Stimulated activated CD4-positive, alpha-beta T cell treated with anti-CD3 and anti-CD28 coated beads, Interleukin-1b, Interleukin-23, amount 100 ng/mL, for 48 hours (primary cell): Measurements from ENCODE around the gene FHAD1.
A peak's percentile ranks its signal among the peaks of the same experiment; 100 is the strongest.

Experiments
- DNase-seq: peaks from one replicate; pipeline ENCODE4 v3.0.0-alpha.2; 2020

Gene FHAD1

DNA sequence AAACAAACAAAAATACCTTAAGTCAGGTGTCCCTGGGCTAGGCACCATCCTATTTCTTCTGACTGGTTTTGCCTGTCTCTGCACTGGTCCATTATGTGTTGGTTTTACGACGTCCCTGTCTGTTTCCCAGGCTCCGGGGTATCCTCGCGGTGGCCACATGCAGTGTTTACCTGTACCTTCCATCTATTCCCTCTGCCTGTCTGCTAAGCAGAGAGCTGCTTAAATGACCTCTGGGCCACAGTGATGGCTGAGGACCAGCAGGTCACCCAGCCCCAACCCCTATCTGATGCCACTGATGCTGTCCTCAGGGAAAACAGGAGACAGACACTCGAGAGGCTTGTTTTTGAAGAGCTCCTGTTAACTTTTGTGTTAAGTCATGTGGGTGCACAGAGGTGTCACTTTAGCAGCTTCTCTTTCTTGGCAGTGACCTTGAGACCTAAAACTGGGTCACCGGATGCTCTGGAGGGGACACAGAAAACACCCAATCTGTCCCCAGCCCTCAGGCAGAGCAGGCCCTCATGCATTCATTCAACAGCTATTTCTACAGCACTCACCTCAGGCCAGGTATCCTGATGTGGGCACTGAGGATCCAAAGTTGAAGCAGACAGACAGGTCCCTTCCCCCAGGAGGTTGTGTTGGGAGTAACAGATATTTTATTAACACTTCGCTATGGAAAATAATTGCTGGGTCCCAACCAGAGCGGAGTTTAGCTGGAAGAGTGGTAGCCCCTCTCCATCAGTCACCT, 158.3 kb downstream of the FHAD1 start:
- DNase-seq, result no peak

DNA sequence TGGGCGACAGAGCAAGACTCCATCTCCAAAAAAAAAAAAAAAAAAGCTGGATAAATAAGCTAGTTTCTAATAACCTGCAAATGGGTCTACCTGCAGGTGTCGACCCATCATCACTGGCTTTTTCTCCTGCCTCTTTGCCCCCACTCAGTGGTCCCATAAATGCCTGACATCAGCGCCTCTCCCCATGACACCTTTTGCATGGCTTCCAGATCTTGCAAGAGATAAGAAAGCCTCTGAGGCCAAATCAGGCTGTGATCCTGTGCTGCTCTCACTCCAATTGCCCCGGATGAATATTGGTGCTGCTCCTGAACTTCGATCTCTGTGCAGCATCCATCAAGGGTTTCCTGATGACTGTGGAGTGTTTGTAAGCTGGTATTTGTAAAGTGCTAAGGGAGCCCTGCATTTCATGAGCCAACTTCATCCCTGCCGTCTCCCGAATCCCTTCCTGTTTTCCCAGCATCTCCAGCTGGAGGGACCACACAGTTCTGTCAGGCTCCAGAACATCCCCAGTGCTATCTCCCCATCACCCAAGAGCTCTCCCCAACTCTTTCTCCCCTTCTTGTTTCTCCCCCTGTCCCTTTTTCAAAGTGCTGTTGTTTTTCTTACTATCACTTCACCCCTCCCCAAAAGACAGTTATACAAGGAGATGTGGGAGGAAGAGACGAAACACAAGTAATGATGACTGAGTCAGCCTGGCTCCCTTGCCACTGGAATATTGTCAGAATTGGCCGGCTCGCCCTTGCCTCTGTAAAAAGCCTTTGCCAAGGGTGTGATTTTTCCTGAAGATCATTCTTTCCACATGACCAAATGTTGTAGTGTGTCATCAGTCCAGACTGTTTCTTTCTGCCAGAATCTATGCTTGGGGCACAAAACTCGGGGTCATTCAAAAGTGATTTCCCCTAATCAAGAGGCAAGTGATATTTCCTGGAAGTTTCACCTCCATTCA, 159.9 kb downstream of the FHAD1 start:
- DNase-seq, result no peak

DNA sequence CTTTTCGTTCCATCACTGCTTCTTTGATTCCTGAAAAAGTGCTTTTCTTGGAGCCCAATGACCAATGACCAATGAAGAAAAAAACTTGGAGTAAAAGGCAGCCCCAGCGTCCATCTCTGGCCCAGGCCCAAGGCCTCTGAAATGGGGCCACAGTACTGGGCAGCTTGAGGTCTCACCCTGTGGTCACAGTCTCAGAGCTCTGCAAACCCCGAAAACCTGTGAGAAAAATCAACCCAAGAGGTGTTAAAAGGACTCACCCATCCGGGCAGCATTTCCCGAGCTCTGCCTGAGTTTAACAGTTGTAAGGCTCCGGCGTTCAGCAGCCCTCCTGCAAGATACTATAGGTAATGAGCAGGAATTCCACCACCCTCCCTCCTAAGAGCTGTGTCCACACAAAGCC, 160.6 kb downstream of the FHAD1 start:
- no peak for DNase-seq

DNA sequence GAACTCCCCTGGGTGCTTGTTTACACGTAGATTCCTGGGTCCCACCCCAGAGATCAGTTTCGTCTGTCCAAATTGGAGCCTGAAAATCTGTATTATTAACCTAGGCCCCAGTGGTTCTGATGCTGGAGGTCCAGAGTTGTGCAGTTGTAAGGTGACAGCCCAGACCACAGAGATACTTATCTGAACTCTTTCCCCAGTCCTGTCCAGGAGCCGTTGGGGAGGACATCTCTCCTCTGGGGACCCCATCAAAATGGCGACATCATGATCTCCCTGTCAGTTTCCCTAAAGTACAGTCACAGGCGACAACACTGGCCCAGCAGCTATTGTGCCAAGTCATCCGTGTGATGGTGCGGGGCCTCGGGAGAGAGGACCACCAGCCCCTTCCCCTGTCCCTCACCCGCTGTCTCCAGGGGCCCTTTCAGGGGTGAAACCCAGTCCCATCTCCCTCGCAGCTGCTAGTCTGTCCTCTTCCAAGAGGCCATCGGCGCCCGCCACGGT, 161.9 kb downstream of the FHAD1 start:
- DNase-seq, result no peak

DNA sequence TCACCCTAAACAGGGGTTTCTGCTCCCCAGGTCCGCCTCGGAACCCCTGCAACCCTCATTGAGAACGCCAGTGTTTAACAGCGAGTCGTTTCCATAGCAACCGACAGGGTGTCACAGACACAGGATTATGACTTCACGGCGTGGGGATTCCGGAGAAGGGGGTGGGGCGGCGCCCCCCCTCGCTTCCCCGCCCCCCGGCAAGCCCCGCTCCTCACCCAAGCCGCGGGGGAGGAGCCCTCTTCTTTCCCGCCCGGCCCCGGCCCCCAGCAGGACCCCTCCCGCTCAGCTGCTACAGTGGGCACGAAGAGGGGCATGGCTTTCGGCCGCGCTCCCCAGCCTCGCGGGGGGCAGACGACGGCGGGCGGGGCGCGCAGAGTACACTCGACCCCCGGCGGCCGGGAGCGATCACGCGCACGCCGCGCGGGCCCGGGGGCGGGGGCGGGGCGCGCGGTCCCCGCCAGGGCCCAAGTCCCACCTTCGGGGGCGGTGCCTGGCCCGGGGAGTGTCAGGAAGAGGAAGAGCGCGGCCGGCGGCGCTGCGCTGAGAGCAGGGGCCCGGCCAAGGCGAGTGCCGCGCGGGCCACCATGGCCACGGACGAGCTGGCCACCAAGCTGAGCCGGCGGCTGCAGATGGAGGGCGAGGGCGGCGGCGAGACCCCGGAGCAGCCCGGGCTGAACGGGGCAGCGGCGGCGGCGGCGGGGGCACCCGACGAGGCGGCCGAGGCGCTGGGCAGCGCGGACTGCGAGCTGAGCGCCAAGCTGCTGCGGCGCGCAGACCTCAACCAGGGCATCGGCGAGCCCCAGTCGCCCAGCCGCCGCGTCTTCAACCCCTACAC, 162.6 kb downstream of the FHAD1 start, which contains the start of gene EFHD2:
Gene EFHD2 (plus strand): TSS at position 501 of the 835 bp plus-strand sequence. CDS start 84 bp downstream, at position 585.
- DNase-seq, result peak; percentile 80

DNA sequence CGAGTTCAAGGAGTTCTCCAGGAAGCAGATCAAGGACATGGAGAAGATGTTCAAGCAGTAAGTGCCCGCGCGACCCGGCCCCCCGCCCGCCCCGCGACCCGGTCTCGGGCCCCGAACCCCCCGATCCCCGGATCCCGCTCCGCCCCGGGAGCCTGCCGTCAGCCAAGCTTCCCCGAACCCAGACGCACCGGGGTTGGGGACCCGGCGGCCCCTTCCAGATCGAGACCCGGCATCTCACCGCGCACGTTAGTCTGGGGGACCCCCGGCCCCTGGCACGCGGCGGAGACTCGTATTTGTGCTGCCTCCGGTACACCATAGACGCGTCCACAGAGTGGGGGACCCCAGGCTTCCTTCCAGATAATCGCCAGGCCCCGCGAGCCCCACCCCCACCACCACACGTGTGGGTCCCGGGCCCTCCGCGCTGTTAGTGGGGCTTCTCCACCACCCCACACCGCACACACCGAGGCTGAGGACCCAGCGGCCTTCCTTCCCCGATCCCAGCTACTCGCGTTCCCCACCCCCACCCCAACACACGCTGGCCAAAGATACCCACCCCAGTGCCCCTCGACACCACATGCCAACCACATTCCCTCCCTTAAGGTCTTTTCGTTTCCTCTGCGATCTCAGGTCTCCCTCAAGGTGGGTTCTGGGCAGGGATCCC, 163.3 kb downstream of the FHAD1 start:
- no peak for DNase-seq

DNA sequence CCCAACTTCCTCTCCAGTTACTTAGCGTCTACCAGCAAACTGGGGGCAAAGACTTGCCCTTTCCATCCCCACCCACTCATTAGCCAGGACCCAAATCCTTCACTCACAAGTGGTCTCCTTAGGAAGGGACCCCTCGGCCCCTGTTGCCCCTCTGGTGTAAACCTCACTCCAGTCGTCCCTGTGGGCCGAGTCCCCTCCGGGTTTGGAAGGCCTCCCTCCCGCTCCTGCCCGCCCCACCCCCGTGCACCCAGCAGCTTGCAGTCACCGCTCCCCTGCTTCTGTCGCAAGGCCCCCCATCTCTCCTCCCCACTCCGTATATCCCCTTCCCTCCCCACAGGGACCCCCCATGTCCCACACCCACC, 163.8 kb downstream of the FHAD1 start:
- no peak for DNase-seq

DNA sequence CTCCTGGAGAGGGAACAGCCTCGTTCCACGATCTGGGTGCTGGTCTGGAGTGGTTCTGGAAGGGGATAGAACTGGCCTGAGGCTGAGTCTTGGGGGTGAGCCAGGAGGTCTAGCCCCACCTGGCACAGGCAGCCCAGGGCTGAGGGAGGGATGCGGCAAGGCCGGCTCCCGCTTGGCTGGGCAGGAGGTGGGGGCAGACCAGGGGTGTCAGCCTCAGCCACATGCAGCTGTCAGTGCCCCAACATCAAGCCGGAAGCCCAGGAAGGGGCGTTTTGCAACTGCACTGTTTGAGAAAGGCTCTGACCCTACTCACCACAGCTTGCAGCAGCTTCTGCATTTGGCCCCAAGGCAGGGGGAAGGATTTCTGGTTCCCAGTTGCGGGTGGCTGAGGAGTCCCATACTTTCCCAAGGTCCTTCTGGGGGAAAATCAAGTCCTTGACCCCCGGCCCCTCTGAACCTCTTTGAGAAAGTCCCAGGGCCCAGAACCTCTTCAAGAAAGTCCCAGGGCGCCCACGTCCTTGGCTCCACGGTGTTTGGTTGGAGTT, 164.6 kb downstream of the FHAD1 start:
- DNase-seq, result no peak

DNA sequence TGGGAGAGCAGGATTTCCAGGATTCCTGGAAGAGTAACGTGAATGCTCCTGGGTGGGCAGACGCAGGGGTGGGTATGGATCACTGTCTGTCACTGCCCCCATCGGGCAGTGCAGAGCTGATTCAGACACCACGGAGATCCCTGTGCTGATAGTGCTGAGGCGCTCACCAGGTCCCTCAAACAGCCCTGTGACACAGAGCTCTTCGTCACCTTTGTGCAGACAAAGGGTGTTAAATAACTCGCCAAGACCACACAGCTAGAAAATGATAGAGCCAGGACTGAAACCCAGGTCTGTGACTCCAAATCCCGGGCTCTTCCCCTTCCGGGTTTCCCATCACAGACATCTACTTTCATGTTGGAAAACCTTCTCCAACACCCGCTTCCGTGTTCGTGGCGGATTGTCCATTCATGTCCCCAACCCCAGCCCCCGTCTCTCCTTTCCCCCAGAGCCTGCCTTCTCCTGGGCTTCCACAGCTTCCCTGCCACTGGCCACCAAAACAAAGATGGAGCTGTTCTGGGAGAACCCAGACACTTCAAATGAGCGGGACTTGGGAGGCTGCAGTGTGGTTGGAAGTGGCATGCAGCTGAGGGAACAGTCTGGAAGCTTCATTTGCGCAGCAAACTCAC, 165.3 kb downstream of the FHAD1 start:
- peak; percentile 62 for DNase-seq

DNA sequence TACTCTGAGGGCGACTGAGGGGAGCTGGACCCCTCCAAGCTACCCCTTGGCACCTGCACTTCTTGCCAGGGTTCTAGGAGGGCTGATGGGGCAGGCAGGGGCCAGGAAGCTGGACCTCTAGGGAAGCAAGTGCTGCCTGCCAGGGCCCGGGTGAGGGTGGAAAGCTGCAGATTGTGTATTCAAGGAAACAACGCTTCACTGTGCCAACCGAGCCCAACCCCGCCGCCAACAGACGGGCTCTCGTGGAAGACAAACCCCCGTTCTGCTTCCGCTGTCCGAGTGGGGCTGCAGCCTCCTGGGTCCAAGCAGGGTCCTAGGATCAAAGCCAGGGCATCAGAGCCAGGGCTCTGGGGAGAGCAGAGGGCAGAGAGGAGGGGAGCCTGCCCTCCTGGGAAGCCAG, 165.8 kb downstream of the FHAD1 start:
- no peak for DNase-seq

DNA sequence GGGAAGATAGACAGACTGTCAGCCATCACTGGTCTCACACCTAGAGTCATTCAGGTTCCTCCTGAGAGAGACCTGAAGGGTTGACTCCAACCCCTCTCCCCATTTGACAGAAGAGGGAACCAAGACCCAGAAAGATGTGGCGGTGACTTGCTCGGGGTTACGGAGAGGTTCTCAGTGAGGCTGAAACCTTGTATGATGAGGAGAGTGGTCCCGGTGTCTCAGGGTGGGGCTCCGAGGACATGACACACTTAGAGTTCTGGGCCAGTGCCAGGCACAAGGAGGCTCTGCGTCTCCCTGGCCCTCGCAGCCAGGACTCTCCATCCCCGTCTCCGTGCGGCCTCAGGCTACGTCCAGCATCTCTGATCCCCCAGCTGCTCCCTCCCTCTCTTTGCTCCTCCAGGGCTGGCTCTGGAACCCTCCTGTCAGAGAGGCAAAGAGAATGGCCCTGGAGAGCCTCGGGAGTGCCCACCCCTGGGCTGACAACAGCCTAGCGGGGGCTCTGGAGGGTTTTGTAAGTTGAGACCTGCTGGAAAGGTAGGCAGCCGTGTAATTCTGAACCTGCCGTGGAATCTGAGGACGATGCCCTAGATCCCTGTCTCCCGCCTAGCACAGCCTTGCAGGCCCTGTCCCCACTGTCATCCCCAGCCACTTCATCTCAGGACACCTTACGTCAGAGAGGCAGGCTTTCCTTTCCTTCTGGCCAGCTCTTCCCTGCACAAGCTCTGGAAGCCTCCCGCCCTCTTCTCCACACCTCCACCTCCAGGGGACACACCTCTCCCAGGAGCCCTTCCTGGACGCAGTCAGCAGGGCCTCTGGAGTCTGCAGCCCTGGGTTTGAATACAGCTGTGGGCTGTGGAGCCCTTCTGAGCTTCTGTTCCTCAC, 166.8 kb downstream of the FHAD1 start:
- DNase-seq, result no peak

DNA sequence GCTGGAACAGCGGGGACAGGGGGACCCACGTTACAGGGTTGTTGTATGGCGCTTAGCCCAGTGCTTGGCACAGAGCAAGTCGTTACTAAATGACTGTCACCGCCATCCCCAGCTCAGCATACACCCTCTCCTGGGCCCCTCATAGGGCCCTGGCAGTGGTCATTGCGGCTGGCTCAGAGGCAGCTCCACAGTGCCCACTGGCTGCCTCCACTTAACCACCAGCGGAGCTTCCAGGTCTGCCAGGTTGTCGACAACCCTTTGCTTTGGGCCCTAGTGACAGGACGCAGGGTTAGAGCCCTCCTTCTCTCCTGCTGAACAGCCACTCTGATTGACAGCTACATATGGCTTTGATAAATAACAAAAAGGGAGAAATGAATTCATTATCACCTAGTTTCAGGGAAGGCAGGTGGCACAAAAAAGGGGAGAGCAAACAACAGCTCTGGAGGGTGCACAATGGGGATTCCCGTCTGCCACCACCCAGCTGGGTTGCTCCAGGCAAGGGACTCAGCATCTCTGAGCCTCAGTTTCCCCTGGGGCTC, 167.5 kb downstream of the FHAD1 start:
- no peak for DNase-seq

DNA sequence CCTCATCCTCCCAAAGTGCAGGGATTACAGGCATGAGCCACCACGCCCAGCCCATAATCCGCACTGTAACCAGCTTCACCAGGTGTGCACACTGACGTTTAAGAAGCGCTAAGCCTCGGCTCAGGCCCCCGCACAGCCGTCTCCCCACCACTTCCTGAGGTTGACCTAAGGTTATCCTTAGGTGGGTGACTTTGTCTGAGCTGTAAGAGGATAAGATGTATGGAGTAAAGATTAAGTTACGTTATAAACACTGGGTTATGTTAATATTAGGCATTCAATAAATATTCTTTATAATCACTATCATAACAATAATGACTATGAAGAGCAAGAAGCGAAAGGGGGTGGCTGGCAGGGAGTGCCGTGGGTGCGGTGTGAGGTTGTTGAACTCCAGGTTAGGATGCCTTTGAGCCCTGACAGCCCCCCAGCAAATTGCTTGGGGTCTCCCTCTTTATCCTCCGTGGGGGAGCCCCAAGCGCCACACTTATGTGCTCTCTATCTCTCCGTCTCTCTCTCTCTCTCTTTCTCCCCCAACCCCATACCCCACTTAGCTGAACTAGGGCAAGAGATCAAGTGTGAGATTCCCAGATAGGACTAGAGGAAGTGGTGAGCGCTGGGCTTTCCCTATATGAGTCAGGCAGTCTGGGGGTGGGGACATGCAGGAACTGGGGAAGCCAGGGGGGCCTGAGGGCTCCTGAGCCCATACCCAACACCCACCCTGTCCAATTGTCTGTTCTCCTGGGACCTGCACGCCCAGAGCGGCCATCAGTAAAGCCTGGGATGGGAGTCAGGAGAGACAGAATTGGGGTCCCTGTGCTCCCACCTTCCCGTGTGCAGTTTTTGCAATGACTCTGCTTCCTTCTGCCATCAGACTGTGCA, 170.3 kb downstream of the FHAD1 start:
- DNase-seq, result peak; percentile 32

DNA sequence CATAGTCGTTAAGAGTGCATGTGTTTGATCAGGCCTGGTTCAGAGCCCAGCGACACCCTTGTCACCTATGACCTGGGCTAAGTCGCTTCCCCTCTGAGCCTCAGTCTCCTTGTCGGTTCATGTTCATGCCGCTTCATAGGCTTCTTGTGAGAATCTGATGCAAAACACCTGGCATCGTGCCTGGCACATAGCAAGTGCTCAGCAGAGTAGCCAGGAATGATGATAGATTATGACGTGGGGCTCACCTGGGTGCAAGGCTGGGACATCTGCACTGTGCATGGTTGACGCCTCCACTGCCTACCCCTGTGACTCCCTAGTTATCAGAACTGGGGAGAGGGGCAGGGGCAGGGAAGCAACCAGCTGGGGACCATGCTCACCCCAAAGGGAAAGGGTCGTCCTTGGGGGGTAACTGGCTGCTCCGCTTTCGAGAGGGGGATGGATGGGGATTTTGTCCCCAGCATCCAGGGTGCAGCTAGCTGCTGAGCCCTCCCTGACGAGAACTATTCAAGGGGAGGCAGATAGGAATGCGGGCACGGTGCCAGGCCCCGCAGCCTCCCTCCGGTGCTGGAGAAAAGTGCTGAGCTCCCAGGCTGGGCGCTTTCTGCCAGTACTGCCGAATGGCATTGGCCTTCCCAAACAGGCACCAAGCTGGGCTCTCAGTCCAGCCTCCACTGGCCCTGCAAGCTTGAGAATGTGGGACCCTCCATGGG, 171.9 kb downstream of the FHAD1 start:
- no peak for DNase-seq

DNA sequence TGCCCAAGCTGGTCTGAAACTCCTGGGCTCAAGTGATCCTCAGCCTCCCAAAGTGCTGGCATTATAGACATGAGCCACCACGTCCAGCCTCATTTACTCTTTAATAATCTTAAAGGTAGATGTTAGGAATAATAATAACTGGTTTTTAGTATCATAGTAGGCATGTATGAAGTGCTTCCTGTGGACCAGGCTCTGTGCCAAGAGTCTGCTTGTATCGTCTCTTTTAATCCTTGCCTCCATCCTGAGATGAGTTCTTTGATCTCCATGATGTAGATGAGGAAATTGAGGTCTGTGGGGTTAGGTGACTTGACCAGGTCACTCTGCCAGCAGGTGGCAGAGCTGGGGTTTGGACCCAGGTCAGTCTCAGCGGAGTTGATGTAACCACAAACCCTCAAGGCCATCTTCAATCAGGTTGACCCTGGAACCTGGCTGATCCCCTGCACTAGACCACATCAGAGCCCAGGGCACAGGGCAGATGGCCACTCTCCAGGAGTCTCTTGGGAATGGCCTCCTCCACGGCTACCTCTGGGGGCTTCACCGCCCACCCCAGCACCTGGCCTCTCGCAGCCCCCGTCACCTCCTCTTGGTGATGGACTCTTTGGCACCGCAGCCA, 173.9 kb downstream of the FHAD1 start:
- no peak for DNase-seq

DNA sequence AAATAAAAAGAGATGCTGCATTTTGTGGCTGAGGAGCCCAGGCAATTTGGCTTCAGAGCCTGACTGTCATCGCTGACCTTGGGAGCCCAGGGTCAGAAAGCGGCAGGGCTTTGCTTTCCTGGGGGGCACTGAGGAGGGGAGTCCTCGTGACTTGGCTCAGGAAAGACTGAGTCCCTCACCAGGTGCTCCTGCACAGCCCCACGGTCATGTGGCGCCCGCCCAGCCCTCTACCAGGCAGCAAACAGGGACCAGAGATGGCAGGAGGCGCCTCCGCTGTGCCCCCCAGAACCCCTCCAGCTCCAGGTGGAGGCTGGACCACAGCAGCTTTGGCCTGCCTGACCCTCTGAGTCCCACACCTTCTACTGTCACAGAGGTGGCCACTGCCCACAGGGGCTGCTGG, 175.8 kb downstream of the FHAD1 start:
- DNase-seq, result no peak

DNA sequence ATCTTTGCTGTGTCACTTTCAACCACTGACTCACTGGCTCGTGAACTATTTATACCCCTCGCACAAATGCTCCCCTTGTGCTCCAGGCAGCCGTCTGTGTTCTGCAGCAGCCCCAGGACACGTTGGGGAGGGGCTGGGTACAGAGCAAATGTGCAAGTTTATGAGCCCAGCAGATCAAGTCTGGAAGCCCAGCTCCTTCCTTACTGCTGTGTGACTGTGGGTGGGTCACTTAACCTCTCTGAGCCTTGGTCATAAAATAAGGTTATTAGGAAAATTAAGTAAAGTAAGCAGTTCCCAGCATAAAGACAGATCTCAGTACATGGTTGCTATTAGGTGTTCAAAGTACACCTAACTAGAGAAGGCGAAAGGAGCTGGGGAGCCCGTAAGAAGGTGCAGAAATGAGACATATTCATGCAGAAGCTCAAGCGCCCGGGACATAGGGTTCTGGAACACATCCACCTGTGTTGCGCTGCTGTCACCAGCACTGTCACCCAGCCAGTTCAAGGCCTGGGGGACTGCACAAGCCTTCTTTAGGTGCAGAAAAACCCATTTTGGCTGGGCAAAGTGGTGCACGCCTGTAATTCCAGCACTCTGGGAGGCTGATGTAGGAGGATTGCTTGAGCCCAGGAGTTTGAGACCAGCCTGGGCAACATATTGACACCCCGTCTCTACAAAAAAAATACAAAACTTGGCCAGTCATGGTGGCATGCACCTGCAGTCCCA, 176.5 kb downstream of the FHAD1 start:
- no peak for DNase-seq
